NCI-H2081 (cell line): Measurements from ENCODE around the gene ARL8B.
"Not testable (repeated sequence)": the region's sequence is repeated elsewhere in the genome, so short reads cannot be mapped to it uniquely, and the experiment has no call there.

ENCODE experiments used
- DNase-seq, 2 experiments: peaks; one replicate each; lab custom pipeline; 2025; lab: John Stamatoyannopoulos, UW

Gene ARL8B

GRCh38 chr3:5145120-5145519 lies 23.0 kb downstream of the ARL8B start:
- no peak for DNase-seq

GRCh38 chr3:5147152-5147551 lies 25.1 kb downstream of the ARL8B start:
- DNase-seq, result not testable (repeated sequence)

GRCh38 chr3:5149306-5149880 lies 27.3 kb downstream of the ARL8B start:
- DNase-seq, result no peak

GRCh38 chr3:5151586-5151985 lies 29.5 kb downstream of the ARL8B start:
- DNase-seq, result no peak

- no peak for DNase-seq
These were observed 31.0 kb downstream of the ARL8B start for GRCh38 chr3:5153074-5153473.

GRCh38 chr3:5155241-5155640 lies 33.1 kb downstream of the ARL8B start:
- DNase-seq, result no peak

- DNase-seq, result no peak
These were observed 38.2 kb downstream of the ARL8B start for GRCh38 chr3:5160321-5160720.

- no peak for DNase-seq
These were observed 39.1 kb downstream of the ARL8B start for GRCh38 chr3:5160940-5161858.

- DNase-seq, result no peak
These were observed 40.0 kb downstream of the ARL8B start for GRCh38 chr3:5162102-5162501.

GRCh38 chr3:5165698-5166097 lies 43.6 kb downstream of the ARL8B start:
- no peak for DNase-seq

- DNase-seq, result no peak
These were observed 44.8 kb downstream of the ARL8B start for GRCh38 chr3:5166846-5167245.

- no peak for DNase-seq
These were observed 46.0 kb downstream of the ARL8B start for GRCh38 chr3:5168110-5168509.

GRCh38 chr3:5169807-5170206 lies 47.7 kb downstream of the ARL8B start:
- no peak for DNase-seq

- DNase-seq, result no peak
These were observed 48.9 kb downstream of the ARL8B start for GRCh38 chr3:5170975-5171374.

- no peak for DNase-seq
These were observed 49.9 kb downstream of the ARL8B start for GRCh38 chr3:5172018-5172417.

GRCh38 chr3:5179036-5179435 lies 56.9 kb downstream of the ARL8B start:
- not testable (repeated sequence) for DNase-seq

GRCh38 chr3:5181469-5182141 lies 59.5 kb downstream of the ARL8B start:
- DNase-seq, result no peak

- DNase-seq, result not testable (repeated sequence)
These were observed 61.6 kb downstream of the ARL8B start for GRCh38 chr3:5183714-5184113.

GRCh38 chr3:5184499-5184898 lies 62.4 kb downstream of the ARL8B start:
- no peak for DNase-seq

GRCh38 chr3:5185093-5185673 lies 63.1 kb downstream of the ARL8B start:
- DNase-seq, result no peak

GRCh38 chr3:5186089-5186857 lies 64.2 kb downstream of the ARL8B start:
- no peak for DNase-seq

GRCh38 chr3:5186858-5187155 lies 64.7 kb downstream of the ARL8B start:
- no peak for DNase-seq
